GM18511 (cell line): ENCODE measurements around the gene PCP2.

Experiments
- ATAC-seq: cut with Tn5 transposase; IDR thresholded peaks from one replicate; pipeline ENCODE4 v1.9.1; 2021; ENCODE audit warnings: mild to moderate bottlenecking, moderate library complexity; ENCODE audit not compliant: unreplicated experiment

The PCP2 gene

DNA sequence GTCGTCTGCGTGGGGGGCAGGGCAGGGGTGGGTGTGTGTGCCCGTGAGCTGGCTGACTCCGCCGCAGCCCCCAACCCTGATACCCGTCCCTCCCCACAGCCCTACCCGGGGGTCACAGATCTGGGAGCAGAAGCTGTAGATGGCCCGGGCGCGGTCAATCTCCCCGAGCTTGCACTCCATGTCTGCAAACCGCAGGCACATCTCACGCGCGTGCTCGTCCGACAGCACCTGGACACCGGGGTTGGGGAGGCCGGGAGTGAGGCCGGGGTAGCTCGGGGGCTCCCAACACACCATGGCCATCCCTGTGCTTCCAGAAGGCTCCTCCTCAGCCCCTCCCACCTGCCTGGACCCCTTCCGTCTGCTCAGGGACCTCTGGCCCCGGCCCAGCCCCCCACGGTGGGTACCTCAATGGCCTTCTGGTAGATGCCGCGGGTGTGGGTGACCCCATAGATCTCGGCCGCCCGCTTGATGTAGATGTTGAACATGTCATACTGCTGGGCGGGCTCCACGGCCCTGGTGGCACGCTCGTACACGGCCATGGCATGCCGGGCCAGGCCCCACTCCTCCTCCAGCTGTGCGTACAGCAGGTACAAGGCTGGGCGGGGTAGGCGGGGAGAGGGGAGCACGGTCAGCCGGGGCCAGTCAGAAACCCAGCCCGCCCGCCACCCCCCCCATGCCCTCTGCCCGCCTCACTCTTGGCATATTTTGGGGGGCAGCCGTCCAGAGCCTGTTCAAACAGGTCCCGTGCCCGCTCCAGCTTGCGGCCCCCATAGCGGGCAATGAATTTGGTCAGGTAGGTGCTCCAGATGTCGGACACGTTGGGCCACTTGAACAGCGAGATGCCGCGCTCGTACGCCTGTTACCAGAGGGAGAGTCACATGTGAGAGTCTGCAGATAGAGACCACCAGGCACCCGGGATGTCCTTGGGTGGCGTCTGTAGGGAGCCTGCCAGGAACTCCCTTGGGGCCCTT lies 12.8 kb downstream of the PCP2 start:
- ATAC-seq, result no peak

DNA sequence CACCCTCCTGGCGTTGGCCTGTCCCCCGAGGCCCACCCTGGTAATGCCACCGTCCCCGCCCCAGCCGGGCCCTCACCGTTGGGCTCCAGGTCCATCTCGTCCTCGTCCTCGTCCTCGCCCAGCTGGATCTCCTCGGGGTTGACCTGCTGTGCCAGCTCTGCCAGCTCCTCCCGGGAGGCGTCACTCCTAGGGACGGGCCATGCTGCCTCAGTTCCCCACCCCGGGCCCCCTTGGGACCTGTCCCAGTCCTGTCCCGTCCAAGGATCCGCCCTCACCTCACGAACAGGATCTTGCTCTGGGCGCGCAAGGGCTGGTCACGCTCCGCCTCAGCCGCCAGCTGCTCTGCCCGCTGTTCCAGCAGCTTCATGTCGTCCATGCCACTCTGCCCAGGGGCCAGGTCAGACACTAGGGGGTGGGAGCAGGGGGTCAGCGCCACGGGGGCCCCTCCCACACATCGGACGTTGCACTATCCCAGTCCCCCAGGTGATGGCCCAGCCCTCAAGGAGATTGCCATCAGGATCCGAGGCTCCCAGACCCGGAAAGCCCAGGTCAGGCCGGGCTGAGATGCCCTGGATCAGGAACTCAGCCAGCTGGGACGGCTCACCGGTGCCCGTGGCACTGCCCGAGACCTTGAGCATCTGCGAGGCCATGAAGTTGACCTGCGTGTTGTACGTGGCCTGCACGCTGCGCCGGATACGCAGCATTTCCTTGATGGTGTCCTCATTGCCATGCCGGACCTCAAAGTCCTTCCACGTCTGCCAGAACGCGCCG lies 13.7 kb downstream of the PCP2 start:
- no peak for ATAC-seq

DNA sequence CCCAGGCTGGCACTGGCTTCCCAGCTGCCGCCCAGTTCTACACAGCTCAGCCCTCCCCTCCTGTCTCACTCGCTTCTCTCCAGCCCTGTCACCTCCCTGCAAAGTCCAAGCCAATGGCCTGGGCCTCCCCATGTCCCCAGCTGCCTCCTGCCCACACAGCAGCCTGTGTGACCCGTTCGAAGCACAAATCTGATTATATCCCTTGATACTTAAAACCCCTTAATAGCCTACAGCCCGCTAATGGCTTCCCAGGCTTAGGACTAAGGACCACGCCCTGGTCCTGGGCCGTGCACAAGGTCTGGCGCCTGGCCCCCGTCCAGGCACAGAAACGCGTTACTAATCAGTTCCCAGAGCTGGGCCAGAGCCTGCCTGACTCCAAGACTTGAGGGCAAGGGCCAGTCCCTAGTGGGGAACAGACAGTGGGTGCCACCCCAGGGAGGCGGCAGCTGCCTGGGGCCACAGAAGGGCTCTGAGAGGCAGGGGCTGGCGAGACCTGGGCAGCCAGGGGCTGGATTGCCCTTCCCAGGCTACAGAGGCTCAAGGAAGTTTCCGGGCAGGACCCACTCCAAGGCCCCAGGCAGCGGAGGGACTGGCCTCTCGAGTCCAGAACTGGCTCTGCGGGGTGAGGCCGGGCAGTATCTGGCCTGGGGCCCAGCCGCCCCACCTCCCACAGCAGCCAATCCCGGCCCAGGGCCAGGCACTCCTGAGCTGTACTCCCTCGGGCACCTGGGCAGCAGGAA lies 14.6 kb downstream of the PCP2 start:
- no peak for ATAC-seq

DNA sequence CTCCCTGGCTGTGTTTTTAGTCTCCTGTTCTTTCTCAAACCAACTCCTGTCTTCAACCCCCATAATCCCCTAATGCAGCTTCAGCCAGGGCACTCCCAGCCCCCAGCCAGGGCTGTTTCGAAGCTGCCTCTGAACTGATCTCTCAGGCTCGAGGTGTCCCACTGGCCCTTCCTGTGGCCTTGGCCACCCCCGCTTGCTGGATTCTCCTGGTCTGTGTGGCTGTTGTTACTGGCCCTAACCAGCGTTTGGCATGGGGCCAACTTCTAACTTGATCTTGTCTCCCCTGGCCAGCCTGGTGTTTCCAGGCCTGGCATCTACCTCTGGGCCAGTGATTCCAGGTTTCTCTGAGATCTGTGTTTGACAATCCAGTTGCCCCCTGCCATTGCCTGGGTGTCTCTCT lies 15.2 kb downstream of the PCP2 start:
- no peak for ATAC-seq

DNA sequence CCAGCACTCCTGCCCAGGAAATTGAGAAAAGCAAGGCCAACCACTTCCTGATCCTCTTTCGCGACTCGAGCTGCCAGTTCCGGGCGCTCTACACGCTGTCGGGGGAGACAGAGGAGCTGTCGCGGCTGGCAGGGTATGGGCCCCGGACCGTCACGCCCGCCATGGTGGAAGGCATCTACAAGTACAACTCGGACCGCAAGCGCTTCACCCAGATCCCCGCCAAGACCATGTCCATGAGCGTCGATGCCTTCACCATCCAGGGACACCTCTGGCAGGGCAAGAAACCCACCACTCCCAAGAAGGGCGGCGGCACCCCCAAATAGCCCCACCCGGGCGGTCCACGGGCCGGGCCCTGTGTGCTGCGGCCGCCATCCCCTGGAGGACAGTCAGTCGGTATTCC lies 15.8 kb downstream of the PCP2 start:
- ATAC-seq, result no peak

DNA sequence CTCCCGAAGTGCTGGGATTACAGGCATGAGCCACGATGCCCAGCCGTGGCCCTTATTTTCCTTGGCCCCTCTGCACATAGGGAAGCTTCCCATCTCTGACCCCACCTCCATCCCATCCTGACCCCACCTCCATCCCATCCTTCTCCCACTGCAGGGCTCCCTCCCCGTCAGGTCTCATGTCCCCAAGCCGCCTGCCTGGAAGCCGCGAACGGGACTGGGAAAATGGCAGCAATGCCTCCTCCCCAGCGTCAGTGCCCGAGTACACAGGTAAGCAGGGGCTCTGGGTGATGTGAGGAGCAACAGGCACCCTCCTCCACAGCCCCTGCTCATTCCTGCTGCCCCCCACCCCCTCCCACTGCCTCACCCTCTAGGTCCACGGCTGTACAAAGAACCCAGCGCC lies 16.3 kb downstream of the PCP2 start:
- ATAC-seq, result no peak

DNA sequence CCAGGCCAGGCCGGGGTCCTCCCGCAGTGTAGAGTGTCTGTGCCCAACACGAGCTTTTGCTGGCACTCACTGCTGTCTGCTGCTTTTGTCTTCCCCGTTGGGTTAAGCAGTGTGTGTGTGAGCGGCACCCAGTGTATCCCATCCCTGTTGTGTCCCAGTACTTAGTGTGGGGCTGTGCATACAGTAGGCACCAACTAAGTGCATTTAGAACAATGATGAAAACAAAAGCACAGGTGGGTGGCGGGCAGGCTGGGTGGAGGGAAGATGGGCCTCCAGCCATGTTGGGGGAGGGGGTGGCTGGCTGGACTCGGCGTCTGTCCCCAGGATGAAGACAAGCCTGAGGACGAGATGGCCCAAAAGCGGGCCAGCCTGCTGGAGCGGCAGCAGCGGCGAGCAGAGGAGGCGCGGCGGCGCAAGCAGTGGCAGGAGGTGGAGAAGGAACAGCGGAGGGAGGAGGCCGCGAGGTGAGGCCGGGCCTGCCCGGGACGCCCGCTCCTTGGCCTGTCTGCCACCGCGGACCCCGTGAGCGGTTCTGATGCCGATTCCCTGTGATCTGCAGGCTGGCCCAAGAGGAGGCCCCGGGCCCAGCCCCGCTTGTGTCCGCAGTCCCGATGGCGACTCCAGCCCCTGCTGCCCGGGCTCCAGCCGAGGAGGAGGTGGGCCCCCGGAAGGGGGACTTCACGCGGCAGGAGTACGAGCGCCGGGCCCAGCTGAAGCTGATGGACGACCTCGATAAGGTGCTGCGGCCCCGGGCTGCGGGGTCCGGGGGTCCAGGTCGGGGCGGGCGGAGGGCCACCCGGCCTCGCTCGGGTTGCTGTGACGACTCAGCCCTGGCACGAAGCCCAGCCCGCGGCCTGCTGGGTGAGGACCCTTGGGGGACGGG lies 18.4 kb downstream of the PCP2 start:
- ATAC-seq, result no peak

DNA sequence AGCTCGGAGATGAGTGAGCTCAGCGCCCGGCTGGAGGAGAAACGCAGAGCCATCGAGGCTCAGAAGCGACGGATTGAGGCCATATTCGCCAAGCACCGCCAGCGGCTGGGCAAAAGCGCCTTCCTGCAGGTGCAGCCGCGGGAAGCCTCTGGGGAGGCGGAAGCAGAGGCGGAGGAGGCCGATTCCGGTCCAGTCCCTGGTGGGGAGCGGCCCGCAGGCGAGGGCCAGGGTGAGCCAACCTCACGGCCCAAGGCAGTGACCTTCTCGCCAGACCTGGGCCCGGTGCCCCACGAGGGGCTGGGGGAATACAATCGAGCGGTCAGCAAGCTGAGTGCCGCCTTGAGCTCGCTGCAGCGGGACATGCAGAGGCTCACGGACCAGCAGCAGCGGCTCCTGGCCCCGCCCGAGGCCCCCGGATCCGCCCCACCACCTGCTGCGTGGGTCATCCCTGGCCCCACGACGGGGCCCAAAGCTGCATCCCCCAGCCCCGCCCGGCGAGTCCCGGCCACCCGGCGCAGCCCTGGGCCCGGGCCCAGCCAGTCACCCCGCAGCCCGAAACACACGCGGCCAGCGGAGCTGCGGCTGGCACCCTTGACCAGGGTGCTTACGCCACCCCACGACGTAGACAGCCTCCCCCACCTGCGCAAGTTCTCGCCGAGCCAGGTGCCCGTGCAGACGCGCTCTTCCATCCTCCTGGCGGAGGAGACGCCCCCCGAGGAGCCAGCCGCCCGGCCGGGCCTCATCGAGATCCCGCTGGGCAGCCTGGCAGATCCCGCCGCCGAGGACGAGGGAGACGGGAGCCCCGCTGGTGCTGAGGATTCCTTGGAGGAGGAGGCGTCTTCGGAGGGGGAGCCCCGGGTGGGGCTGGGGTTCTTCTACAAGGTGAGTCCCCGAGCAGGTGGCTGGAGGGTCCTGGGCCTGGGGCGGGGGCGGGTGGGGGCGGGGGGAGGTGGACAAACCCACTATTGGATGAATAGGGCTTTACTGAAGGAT lies 20.9 kb downstream of the PCP2 start:
- ATAC-seq, result no peak

DNA sequence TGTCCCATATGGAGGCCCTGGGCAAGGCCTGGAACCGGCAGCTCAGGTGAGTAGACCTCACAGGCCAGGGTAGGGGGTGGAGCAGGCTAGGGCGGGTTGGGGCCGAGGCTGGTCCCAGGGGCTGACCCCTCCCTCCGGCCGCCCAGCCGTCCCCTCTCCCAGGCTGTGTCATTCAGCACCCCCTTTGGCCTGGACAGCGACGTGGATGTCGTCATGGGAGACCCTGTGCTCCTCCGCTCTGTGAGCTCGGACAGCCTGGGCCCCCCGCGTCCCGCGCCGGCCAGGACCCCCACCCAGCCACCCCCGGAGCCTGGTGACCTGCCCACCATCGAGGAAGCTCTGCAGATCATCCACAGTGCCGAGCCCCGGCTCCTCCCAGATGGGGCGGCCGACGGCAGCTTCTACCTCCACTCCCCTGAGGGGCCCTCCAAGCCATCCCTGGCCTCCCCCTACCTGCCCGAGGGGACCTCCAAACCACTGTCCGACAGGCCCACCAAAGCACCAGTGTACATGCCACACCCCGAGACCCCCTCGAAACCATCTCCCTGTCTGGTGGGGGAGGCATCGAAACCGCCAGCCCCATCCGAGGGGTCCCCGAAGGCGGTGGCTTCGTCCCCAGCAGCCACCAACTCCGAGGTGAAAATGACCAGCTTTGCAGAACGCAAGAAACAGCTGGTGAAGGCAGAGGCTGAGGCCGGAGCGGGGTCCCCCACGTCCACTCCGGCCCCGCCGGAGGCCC lies 21.8 kb downstream of the PCP2 start:
- ATAC-seq, result no peak

DNA sequence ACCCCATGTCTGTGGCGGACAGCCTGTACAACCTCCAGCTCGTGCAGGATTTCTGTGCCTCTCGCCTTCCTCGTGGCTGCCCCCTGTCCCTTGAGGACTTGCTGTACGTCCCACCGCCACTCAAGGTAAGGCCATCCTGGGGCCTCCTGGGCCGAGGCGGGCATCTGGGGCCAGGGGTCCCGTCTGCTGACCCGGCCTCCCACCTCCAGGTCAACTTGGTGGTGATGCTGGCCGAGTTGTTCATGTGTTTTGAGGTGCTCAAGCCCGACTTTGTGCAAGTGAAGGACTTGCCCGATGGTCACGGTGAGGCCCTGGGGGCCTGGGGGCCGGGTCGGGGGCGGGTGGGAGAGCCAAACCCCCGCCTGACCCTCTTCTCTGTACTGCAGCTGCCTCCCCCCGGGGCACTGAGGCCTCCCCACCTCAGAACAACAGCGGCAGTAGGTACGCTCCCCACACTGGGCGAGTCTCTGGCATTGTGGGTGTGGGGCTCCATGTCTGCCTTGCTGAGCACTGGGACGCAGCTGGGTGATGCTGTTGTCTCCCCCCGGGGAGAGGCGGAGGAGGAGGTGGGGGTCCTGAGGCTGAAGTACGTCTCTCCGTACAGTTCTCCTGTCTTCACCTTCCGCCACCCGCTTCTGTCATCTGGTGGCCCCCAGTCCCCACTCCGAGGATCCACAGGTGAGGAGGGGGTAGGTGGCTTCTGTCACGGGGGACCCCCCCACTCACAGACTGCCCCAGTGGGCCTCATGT lies 22.9 kb downstream of the PCP2 start:
- no peak for ATAC-seq

DNA sequence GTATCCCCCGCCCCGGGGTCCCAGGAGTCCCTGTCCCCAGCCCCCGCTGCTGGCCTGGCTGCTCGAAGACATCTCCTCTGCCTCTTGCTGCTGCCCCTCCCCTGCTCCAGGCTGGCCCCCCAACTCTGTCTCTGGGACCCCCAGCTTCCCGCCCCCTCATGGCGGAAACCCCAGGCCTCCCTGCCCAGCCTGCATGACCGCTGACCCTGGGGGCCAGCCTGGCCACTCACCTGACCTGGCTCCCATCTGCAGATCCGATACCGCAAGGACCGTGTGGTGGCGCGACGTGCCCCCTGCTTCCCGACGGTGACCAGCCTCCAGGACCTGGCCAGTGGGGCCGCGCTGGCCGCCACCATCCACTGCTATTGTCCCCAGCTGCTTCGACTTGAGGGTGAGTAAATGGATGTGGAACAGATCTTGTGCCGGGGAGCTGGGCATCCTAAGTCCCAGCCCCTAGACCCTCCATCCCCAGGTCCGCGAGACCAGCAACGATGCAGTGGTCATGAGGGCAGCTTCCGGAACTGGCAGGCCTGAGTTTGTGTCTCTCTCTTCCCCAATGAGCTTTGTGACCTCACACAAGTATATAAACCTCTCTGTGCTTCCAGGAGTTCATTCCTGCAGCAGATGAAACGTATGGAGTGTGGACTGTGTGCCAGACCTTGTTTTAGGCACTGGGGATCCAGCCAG lies 25.5 kb downstream of the PCP2 start:
- no peak for ATAC-seq

DNA sequence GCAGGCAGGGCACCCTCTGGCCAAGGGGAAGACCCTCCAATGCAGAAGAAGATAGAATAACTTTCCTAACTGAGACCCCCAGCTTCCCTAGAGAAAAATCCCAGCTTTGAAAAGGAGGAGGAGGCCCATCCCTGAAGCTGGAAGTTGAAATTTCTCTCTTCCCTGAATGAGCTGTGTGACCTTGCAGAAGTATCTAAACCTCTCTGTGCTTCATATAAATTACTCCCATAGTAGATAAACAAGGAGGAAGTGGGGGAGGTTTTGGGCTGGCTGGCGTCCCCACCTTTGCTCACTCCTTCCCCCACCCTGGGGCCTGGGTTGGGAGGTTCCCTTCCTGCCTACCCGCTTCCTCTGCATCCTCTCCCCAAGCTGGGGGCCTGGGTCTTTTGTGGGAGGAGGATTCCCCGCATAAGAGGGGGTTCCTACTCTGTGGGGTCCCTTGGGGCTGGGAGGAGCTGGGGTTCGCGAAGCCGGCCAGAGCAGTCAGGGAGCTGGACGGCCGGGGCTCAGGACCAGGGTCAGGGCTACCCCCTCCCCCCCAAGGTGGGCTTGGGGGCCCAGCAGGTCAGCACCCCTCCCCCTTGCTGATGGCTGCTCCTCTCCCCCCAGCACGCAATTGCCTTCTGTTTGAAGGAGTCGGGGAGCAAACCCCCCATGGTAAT lies 26.2 kb downstream of the PCP2 start:
- no peak for ATAC-seq

DNA sequence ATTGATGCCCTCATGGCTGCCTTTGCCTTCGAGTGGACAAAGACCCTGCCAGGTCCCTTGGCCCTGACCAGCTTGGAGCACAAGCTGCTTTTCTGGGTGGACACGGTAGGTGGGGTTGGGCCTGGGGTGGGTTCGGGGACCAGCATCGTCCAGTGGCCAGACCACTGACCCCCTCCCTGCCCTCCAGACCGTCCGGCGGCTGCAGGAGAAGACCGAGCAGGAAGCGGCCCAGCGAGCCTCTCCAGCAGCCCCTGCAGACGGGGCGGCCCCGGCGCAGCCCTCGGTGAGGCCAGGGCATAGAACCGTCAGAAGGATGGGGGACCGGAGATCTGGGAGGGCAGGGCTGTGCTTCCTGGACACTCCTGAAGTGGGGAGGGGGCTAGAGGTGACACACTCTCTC lies 27.2 kb downstream of the PCP2 start:
- ATAC-seq, result no peak

DNA sequence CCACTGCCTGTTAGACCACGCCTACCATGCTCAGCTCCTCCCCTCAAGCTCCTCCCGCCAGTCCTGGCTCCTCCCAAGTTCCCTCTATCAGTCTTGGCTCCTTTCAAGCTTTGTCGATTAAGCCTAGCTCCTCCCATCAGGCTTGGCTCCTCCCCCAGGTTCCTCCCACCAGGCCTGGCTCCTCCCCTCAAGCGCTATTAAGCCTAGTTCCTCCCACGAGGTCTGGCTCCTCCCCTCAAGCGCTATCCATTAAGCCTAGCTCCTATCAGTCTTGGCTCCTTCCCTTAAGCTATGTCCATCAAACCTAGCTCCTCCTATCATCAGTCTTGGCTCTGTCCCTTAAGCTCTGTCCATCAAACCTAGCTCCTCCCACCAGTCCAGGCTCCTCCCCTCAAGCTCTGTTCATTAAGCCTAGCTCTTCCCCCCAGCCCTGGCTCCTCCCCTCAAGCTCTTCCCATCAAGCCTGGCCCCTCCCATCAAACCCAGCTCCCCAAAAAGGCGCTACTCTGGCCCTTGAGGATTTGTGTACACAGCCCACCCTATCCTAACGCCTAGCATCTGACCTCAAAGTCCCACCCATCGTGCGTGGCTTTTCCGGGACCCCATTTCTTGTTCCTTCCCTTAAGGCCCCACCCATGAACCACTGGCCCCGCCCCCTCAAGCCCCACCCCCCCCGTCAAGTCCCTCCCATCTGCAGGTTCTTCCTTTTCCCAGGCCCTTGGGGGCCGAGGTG lies 27.9 kb downstream of the PCP2 start:
- no peak for ATAC-seq

DNA sequence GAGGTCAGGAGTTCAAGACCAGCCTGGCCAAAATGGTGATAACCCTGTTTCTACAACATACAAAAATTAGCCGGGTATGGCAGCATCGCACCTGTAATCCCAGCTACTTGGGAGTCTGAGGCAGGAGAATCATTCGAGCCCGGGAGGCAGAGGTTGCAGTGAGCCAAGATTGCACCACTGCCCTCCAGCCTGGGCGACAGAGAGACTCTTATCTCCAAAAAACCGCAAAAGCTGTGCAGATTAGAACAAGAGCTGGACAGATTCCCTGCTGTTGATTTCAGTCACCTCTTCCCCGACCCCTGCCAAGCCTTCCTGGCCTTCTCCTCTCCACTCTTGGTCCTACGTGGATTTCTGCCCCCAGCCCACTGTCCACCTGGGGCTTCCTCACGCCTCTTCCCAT lies 29.6 kb downstream of the PCP2 start:
- no peak for ATAC-seq

DNA sequence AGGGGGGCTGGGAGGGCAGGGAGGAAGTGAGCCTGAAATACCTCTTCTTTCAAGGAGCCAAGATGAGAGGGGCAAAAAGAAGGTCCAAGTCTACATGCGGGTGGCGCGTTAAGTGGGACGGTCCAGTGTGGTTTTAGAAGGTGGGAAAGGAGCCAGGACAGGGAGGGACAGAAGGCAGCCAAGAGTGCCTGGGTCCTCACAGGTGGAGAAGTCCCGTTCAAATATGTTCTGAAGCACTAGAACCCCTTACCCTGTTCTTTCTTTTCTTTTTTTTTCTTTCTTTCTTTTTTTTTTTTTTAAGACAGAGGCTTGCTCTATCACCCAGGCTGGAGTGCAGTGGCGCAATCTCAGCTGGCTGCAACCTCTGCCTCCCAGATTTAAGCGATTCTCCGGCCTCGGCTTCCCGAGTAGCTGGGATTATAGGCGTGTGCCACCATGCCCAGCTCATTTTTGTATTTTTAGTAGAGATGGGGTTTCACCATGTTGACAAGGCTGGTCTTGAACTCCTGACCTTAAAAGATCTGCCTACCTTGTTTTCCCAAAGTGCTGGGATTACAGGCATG lies 30.5 kb downstream of the PCP2 start:
- ATAC-seq, result no peak
